ENCODE data around the gene OSCAR.

GRCh38 chr19:54142166-54142780, 41.7 kb upstream of the OSCAR start:
- TF ChIP-seq, protein P1, sequence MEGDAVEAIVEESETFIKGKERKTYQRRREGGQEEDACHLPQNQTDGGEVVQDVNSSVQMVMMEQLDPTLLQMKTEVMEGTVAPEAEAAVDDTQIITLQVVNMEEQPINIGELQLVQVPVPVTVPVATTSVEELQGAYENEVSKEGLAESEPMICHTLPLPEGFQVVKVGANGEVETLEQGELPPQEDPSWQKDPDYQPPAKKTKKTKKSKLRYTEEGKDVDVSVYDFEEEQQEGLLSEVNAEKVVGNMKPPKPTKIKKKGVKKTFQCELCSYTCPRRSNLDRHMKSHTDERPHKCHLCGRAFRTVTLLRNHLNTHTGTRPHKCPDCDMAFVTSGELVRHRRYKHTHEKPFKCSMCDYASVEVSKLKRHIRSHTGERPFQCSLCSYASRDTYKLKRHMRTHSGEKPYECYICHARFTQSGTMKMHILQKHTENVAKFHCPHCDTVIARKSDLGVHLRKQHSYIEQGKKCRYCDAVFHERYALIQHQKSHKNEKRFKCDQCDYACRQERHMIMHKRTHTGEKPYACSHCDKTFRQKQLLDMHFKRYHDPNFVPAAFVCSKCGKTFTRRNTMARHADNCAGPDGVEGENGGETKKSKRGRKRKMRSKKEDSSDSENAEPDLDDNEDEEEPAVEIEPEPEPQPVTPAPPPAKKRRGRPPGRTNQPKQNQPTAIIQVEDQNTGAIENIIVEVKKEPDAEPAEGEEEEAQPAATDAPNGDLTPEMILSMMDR (IDR thresholded peaks at IDR 0.05): no peak
- TF ChIP-seq POLR2A (IDR thresholded peaks at IDR 0.05): no peak
